HEK293 (cell line): ENCODE results near the gene WDR5B.

ENCODE experiments used
- CTCF ChIA-PET: fragments of 350-600 bp; formaldehyde crosslinking; extraction: SDS; loops from one replicate; lab custom pipeline; 2021; ENCODE audit warnings: antibody characterized with exemption; lab: Yijun Ruan, JAX
- POLR2A ChIA-PET: fragments of 300-600 bp; formaldehyde crosslinking; extraction: SDS; loops from one replicate; lab custom pipeline; 2020; ENCODE audit warnings: antibody characterized with exemption, inconsistent platforms; lab: Yijun Ruan, JAX
- H3K27ac ChIP-seq: fragments of 200-500 bp; sonication (Bioruptor generic); 2 replicates; pipeline ENCODE4 v1.5.1; 2014; ENCODE audit warnings: low read depth, low read length, control low read depth, inconsistent platforms; ENCODE audit errors: extremely low read depth
- H3K36me3 ChIP-seq, 2 experiments: fragments of 200-500 bp in 1 of 2; sonication (Bioruptor generic) in 1 of 2; 1 replicate in 1 of 2; 2 replicates in 1 of 2; pipeline ENCODE4 v1.5.1; 2014 to 2017; ENCODE audit warnings: inconsistent platforms in 2 of 2, low read length in 2 of 2; ENCODE audit not compliant: control insufficient read depth in 2 of 2, insufficient read depth in 1 of 2
- H3K4me1 ChIP-seq: fragments of 200-500 bp; sonication (Bioruptor generic); 2 replicates; pipeline ENCODE4 v1.5.1; 2014; ENCODE audit warnings: mild to moderate bottlenecking, low read length, inconsistent platforms; ENCODE audit not compliant: control insufficient read depth, insufficient read depth
- H3K4me3 ChIP-seq: 2 replicates; pipeline ENCODE4 v1.5.1; 2011; ENCODE audit warnings: low read depth, mild to moderate bottlenecking, control low read depth, low read length, moderate library complexity
- H3K9me3 ChIP-seq: fragments of 200-500 bp; sonication (Bioruptor generic); 2 replicates; pipeline ENCODE4 v1.5.1; 2014; ENCODE audit warnings: low read depth, low read length, inconsistent platforms; ENCODE audit not compliant: control insufficient read depth, insufficient read depth
- IKZF3 ChIP-seq: fragments of 450-650 bp; IDR thresholded peaks from 2 replicates; pipeline ENCODE4 v1.5.0; 2018; ENCODE audit warnings: missing biosample characterization, mild to moderate bottlenecking, missing genetic modification characterization, moderate library complexity
- KLF17 ChIP-seq: fragments of 450-650 bp; formaldehyde crosslinking; IDR thresholded peaks from 2 replicates; pipeline ENCODE4 v1.5.1; 2016; ENCODE audit warnings: missing biosample characterization, missing genetic modification characterization
- KLF7 ChIP-seq: fragments of 450-650 bp; formaldehyde crosslinking; IDR thresholded peaks from 2 replicates; pipeline ENCODE4 v1.5.1; 2016; ENCODE audit warnings: missing biosample characterization, missing genetic modification characterization, borderline replicate concordance
- PRDM10 ChIP-seq: fragments of 450-650 bp; formaldehyde crosslinking; IDR thresholded peaks from 2 replicates; pipeline ENCODE4 v1.5.1; 2016; ENCODE audit warnings: missing biosample characterization, missing genetic modification characterization
- SP7 ChIP-seq: fragments of 450-650 bp; formaldehyde crosslinking; IDR thresholded peaks from 2 replicates; pipeline ENCODE4 v1.5.1; 2016; ENCODE audit warnings: missing biosample characterization, missing genetic modification characterization
- TRIM28 ChIP-seq: IDR thresholded peaks from 2 replicates; pipeline ENCODE4 v1.6.1; 2011; ENCODE audit warnings: low read length, control low read depth, borderline replicate concordance
- ZBTB11 ChIP-seq: fragments of 450-650 bp; formaldehyde crosslinking; conservative IDR thresholded peaks from 2 replicates; pipeline ENCODE4 v1.5.1; 2016; ENCODE audit warnings: low read depth, missing biosample characterization, missing genetic modification characterization
- ZBTB26 ChIP-seq: fragments of 450-650 bp; formaldehyde crosslinking; optimal IDR thresholded peaks from 2 replicates; pipeline ENCODE3; 2016; ENCODE audit warnings: missing biosample characterization, mild to moderate bottlenecking, missing genetic modification characterization
- ZNF2 ChIP-seq: fragments of 450-650 bp; formaldehyde crosslinking; IDR thresholded peaks from 2 replicates; pipeline ENCODE4 v1.5.1; 2016; ENCODE audit warnings: missing biosample characterization, missing genetic modification characterization
- ZNF24 ChIP-seq: fragments of 450-650 bp; formaldehyde crosslinking; IDR thresholded peaks from 2 replicates; pipeline ENCODE4 v1.5.1; 2016; ENCODE audit warnings: missing biosample characterization, missing genetic modification characterization
- ZNF248 ChIP-seq: fragments of 450-650 bp; formaldehyde crosslinking; IDR thresholded peaks from 2 replicates; pipeline ENCODE4 v1.5.1; 2017; ENCODE audit warnings: missing biosample characterization, missing genetic modification characterization
- ZNF335 ChIP-seq: fragments of 450-650 bp; formaldehyde crosslinking; conservative IDR thresholded peaks from 2 replicates; pipeline ENCODE4 v1.5.1; 2016; ENCODE audit warnings: missing biosample characterization, missing genetic modification characterization
- ZNF394 ChIP-seq: fragments of 450-650 bp; formaldehyde crosslinking; IDR thresholded peaks from 2 replicates; pipeline ENCODE4 v1.5.1; 2016; ENCODE audit warnings: missing biosample characterization, missing genetic modification characterization, mild to moderate bottlenecking, moderate library complexity, borderline replicate concordance
- ZNF513 ChIP-seq: fragments of 450-650 bp; IDR thresholded peaks from 2 replicates; pipeline ENCODE4 v1.5.1; 2018; ENCODE audit warnings: missing biosample characterization, missing genetic modification characterization
- ZNF561 ChIP-seq: fragments of 450-650 bp; IDR thresholded peaks from 2 replicates; pipeline ENCODE4 v1.5.1; 2018; ENCODE audit warnings: missing biosample characterization, missing genetic modification characterization, borderline replicate concordance
- ZNF621 ChIP-seq: fragments of 450-650 bp; formaldehyde crosslinking; IDR thresholded peaks from 2 replicates; pipeline ENCODE4 v1.5.1; 2017; ENCODE audit warnings: missing biosample characterization, missing genetic modification characterization
- ZNF660 ChIP-seq: fragments of 450-650 bp; IDR thresholded peaks from 2 replicates; pipeline ENCODE4 v1.5.1; 2018; ENCODE audit warnings: missing biosample characterization, mild to moderate bottlenecking, missing genetic modification characterization
- ZNF791 ChIP-seq: fragments of 450-650 bp; formaldehyde crosslinking; IDR thresholded peaks from 2 replicates; pipeline ENCODE4 v1.5.1; 2016; ENCODE audit warnings: missing biosample characterization, missing genetic modification characterization
- ZSCAN16 ChIP-seq: fragments of 450-650 bp; formaldehyde crosslinking; IDR thresholded peaks from 2 replicates; pipeline ENCODE4 v1.5.1; 2016; ENCODE audit warnings: missing biosample characterization, missing genetic modification characterization
- TF ChIP-seq, protein P1 (sequence below): fragments of 450-650 bp; formaldehyde crosslinking; IDR thresholded peaks from 2 replicates; pipeline ENCODE4 v1.5.1; 2017; ENCODE audit warnings: missing biosample characterization, missing genetic modification characterization
- TF ChIP-seq, protein P2 (sequence below): fragments of 450-650 bp; formaldehyde crosslinking; IDR thresholded peaks from 2 replicates; pipeline ENCODE4 v1.5.1; 2016; ENCODE audit warnings: missing biosample characterization, missing genetic modification characterization

Gene WDR5B

GRCh38 chr3:122415762-122416654 is at the start of gene WDR5B:
TSS of gene WDR5B (minus strand) at chr3:122416062. CDS start at chr3:122415528, 534 bp downstream.
- H3K4me3 ChIP-seq, result peak within 1 kb of the TSS; percentile 79
- H3K4me1 ChIP-seq, result no peaks in the 10 kb centered on the region
- H3K9me3 ChIP-seq, result no peaks in the 10 kb centered on the region
- ChIA-PET CTCF (no interaction called here), POLR2A (interaction anchor here (0.8 to 2.7 kb wide), 6 partner anchors 17 to 870 kb away, joined by 3 to 24 read pairs (median 4); partner anchors contain the start of genes FAM162A, HSPBAP1, KPNA1 and MIX23)
- H3K36me3 ChIP-seq, result peaks cover 0 to 30% of the 10 kb centered on the region in 2 experiments; a peak in 1 of 3 replicates
- H3K27ac ChIP-seq, result peak within 1 kb of the TSS; percentile 76
- TF ChIP-seq ZNF248 (tag by site-specific recombination) (no peak), ZNF335 (tag by site-specific recombination) (peak; percentile 71), KLF17 (tag by site-specific recombination) (no peak), ZNF2 (tag by site-specific recombination) (0 out of 2 replicates have a peak, but pooled peaks have one; percentile 22), PRDM10 (peak; percentile 95), IKZF3 (tag by site-specific recombination) (peak; percentile 41; the same call in 1 of the 2 replicates), ZBTB26 (tag by site-specific recombination) (peak; percentile 28), KLF7 (peak; percentile 55; the same call in 1 of the 2 replicates), SP7 (peak; percentile 55), ZNF791 (tag by site-specific recombination) (no peak), ZNF24 (tag by site-specific recombination) (0 out of 2 replicates have a peak, but pooled peaks have one; percentile 31), ZBTB11 (tag by site-specific recombination) (peak; percentile 76), ZNF561 (tag by site-specific recombination) (peak; percentile 56; the same call in 1 of the 2 replicates), ZSCAN16 (tag by site-specific recombination) (no peak), ZNF394 (tag by site-specific recombination) (peak; percentile 10; the same call in 1 of the 2 replicates), TRIM28 (peak; percentile 84), ZNF621 (tag by site-specific recombination) (no peak), ZNF660 (tag by site-specific recombination) (peak; percentile 61; the same call in 1 of the 2 replicates), ZNF513 (tag by site-specific recombination) (no peak)
- TF ChIP-seq, protein P1, sequence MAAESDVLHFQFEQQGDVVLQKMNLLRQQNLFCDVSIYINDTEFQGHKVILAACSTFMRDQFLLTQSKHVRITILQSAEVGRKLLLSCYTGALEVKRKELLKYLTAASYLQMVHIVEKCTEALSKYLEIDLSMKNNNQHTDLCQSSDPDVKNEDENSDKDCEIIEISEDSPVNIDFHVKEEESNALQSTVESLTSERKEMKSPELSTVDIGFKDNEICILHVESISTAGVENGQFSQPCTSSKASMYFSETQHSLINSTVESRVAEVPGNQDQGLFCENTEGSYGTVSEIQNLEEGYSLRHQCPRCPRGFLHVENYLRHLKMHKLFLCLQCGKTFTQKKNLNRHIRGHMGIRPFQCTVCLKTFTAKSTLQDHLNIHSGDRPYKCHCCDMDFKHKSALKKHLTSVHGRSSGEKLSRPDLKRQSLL (tag by site-specific recombination), result peak; percentile 43; the same call in 1 of the 2 replicates
- TF ChIP-seq, protein P2, sequence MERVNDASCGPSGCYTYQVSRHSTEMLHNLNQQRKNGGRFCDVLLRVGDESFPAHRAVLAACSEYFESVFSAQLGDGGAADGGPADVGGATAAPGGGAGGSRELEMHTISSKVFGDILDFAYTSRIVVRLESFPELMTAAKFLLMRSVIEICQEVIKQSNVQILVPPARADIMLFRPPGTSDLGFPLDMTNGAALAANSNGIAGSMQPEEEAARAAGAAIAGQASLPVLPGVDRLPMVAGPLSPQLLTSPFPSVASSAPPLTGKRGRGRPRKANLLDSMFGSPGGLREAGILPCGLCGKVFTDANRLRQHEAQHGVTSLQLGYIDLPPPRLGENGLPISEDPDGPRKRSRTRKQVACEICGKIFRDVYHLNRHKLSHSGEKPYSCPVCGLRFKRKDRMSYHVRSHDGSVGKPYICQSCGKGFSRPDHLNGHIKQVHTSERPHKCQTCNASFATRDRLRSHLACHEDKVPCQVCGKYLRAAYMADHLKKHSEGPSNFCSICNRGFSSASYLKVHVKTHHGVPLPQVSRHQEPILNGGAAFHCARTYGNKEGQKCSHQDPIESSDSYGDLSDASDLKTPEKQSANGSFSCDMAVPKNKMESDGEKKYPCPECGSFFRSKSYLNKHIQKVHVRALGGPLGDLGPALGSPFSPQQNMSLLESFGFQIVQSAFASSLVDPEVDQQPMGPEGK, result 0 out of 2 replicates have a peak, but pooled peaks have one; percentile 16
